ENCODE measurements around the gene KDM2B. TPM values are rescaled to one million over a fixed set of nuclear protein-coding genes. Genes with fewer than 3 reads are reported as not detected.

KDM2B gene
- polyA plus RNA-seq, 3 donors from 2014 or later, result 9.6 to 17.0 (median 10.4) TPM

GRCh38 chr12:121537814-121538698 lies 42.8 kb downstream of the KDM2B start:
- H3K27ac Mint-ChIP-seq, result peak overlapping the region; percentile 80 to 96 (median 90)
- peaks cover 0 to 13% (median 7%) of the 10 kb centered on the region in 3 donors for H3K36me3 Mint-ChIP-seq
- H3K4me1 Mint-ChIP-seq, result peaks cover 38 to 39% of the 10 kb centered on the region in 2 donors
- H3K27me3 Mint-ChIP-seq (ENCODE audit: low read depth in 3 of 3), result peaks cover 4 to 12% (median 8%) of the 10 kb centered on the region in 3 donors
- DNase-seq, result peak; percentile 64 to 67 (median 66)
- no peaks in the 10 kb centered on the region for H3K9me3 Mint-ChIP-seq
- peak overlapping the region; percentile 85 to 95 (median 89) for H3K4me3 Mint-ChIP-seq

- Mint-ChIP-seq H3K4me1 (peaks cover 39 to 40% of the 10 kb centered on the region in 2 donors), H3K4me3 (peak overlapping the region; percentile 78 to 84 (median 82)), H3K27me3 (ENCODE audit: low read depth in 3 of 3) (peaks cover 4 to 13% (median 8%) of the 10 kb centered on the region in 3 donors), H3K27ac (peak overlapping the region; percentile 39 to 96 (median 86)), H3K9me3 (no peaks in the 10 kb centered on the region), H3K36me3 (peaks cover 0 to 13% (median 7%) of the 10 kb centered on the region in 3 donors)
- DNase-seq, result peak; percentile 78 to 82 (median 80)
Measured at GRCh38 chr12:121536899-121537813, 43.7 kb downstream of the KDM2B start.

DNA sequence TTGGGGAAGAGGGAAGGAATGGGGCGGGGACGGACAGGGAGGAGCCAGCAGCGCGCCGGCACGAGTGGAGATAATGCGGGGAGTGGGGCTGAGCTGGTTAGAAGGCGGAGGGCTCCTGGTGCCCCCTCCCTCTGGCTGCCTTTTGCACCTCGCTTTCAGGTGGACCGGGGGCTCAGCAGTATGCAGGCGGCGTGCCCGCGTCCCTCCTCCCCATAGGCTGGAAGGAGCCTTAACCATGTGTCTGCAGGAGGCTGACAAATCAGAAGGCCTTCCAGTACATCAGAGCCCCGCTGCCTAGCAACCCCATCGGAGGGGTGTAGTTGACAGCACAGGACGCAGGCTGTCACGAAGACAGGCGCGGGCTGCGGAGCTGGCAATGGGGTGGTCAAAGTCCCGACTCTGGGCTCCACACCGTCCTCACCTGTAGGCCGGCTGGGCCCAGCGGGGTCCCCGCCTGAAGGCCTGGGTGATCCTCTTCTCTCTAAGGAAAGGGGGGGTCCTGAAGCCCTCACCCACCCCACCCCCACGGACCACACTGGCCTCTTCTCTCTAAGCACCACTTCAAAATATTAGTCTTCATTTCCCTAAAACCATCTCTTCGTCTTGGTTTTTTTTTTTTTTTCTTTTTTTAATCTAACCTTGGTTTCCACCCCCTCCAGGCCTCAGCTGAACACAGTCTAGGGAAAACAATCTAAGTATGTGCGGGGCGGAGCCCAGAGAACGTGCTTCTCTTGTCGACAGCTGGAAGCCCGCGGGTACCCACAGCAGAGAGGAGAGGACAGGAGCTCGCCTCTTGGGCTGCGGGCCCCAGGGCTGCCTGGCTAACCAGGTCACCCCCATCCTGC lies 44.5 kb downstream of the KDM2B start:
- H3K9me3 Mint-ChIP-seq, result no peaks in the 10 kb centered on the region
- H3K27ac Mint-ChIP-seq, result peak overlapping the region; percentile 60 to 96 (median 86)
- peaks cover 0 to 7% (median 7%) of the 10 kb centered on the region in 3 donors for H3K36me3 Mint-ChIP-seq
- peak overlapping the region; percentile 78 to 84 (median 82) for H3K4me3 Mint-ChIP-seq
- peak; percentile 33 to 53 (median 43) for DNase-seq
- H3K27me3 Mint-ChIP-seq (ENCODE audit: low read depth in 3 of 3), result peaks cover 4 to 13% (median 8%) of the 10 kb centered on the region in 3 donors
- peaks cover 45 to 47% of the 10 kb centered on the region in 2 donors for H3K4me1 Mint-ChIP-seq

DNA sequence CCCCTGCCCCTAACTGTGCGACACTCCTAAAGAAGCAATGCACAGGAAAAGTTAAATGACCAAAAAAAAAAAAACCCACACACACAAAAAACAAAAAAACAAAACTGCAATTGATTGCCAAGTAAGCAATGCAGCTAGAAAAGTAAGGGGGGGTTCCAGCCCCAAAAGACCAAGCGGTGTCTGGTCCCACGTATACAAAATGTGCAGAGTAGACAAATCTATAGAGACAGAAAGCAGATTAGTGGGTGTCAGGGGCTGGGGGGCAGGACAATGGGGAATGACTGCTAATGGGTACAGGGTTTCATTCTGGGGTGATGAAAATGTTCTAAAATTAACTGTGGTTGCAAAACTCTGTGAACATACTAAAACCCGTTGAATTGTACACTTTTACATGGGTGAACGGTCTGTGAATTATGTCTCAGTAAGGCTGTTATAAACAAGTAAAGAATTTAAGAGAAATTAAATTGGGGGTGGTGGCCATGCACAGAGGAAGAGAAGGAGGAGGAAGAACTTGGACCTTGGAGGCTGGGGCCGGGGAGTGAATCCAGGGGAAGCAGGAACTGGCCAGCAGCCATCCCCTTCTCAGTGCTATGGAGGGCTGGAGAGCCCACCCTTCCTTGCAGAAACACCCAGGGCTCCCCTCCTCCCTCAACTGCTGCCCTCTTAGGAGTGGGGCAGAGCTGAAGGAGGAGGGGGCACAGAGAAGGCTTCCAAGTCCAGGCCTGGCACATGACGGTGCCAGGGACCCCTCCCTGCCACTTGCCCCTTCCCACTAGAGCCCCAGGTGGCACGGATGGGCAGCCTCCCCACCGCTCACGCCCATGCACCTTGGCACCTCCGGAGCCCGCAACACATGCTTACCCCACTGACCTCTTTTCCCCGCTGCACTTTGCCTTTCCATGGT lies 45.4 kb downstream of the KDM2B start:
- peak overlapping the region; percentile 81 to 96 (median 90) for H3K27ac Mint-ChIP-seq
- H3K4me3 Mint-ChIP-seq, result peak overlapping the region; percentile 29 to 82 (median 50)
- H3K36me3 Mint-ChIP-seq, result peaks cover 4 to 7% (median 7%) of the 10 kb centered on the region in 3 donors
- no peaks in the 10 kb centered on the region for H3K9me3 Mint-ChIP-seq
- no peak for DNase-seq
- H3K27me3 Mint-ChIP-seq (ENCODE audit: low read depth in 3 of 3), result peaks cover 6 to 13% (median 8%) of the 10 kb centered on the region in 3 donors
- H3K4me1 Mint-ChIP-seq, result peaks cover 54 to 55% of the 10 kb centered on the region in 2 donors

DNA sequence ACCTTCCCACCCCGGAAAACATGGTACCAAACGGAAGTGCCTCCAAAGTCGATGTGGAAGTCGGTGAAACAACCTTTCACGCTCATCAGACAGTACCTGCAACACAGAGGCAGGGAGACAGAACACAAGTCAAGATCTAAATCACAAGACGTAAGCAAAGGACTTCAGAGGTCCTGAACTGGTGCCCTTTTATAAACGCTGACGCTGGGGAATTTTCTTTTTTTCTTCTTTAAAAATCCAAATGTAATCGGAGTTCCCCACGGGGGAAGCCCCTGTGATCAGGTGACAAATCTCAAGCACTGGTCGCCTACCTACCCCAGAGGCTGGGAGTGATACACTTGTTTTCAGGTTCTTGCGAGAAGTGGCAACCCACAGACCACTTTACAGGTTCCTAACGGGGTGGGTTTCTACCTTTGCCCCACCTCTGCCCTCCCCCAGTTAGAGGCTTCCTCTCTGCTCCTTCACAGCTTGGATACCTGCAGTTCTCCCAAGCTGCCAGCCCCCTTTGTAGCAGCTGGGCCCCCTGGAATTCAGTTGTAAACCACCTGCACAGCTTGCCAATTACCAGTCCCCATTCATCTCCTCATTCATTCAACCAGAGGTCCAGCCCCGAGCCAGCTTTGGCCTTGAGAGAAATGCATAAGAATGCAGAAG lies 46.2 kb downstream of the KDM2B start:
- Mint-ChIP-seq H3K9me3 (no peaks in the 10 kb centered on the region), H3K27me3 (ENCODE audit: low read depth in 3 of 3) (peaks cover 6 to 13% (median 8%) of the 10 kb centered on the region in 3 donors), H3K4me3 (peak overlapping the region in 3 of 5 donors; percentile 14 to 30 (median 25)), H3K36me3 (peaks cover 5 to 7% (median 7%) of the 10 kb centered on the region in 3 donors), H3K4me1 (peaks cover 57 to 58% of the 10 kb centered on the region in 2 donors), H3K27ac (peak overlapping the region; percentile 81 to 93 (median 88))
- DNase-seq, result peak; percentile 48 to 62 (median 57)

GRCh38 chr12:121533394-121534090 lies 47.3 kb downstream of the KDM2B start:
- peaks cover 6 to 11% (median 6%) of the 10 kb centered on the region in 3 donors for H3K27me3 Mint-ChIP-seq (ENCODE audit: low read depth in 3 of 3)
- H3K4me3 Mint-ChIP-seq, result no peak overlapping the region
- DNase-seq, result no peak
- H3K27ac Mint-ChIP-seq, result peak overlapping the region in 5 of 6 donors; percentile 39 to 79 (median 60)
- peaks cover 61 to 65% of the 10 kb centered on the region in 2 donors for H3K4me1 Mint-ChIP-seq
- no peaks in the 10 kb centered on the region for H3K9me3 Mint-ChIP-seq
- H3K36me3 Mint-ChIP-seq, result peaks cover 5 to 7% (median 7%) of the 10 kb centered on the region in 3 donors

GRCh38 chr12:121532503-121533393 lies 48.1 kb downstream of the KDM2B start:
- peaks cover 4 to 6% (median 6%) of the 10 kb centered on the region in 3 donors for H3K27me3 Mint-ChIP-seq (ENCODE audit: low read depth in 3 of 3)
- peaks cover 57 to 60% of the 10 kb centered on the region in 2 donors for H3K4me1 Mint-ChIP-seq
- H3K36me3 Mint-ChIP-seq, result peaks cover 5 to 7% (median 7%) of the 10 kb centered on the region in 3 donors
- H3K9me3 Mint-ChIP-seq, result no peaks in the 10 kb centered on the region
- peak overlapping the region; percentile 68 to 92 (median 81) for H3K27ac Mint-ChIP-seq
- no peak for DNase-seq
- no peak overlapping the region for H3K4me3 Mint-ChIP-seq

GRCh38 chr12:121531356-121531750 lies 49.5 kb downstream of the KDM2B start:
- peaks cover 51 to 52% of the 10 kb centered on the region in 2 donors for H3K4me1 Mint-ChIP-seq

DNA sequence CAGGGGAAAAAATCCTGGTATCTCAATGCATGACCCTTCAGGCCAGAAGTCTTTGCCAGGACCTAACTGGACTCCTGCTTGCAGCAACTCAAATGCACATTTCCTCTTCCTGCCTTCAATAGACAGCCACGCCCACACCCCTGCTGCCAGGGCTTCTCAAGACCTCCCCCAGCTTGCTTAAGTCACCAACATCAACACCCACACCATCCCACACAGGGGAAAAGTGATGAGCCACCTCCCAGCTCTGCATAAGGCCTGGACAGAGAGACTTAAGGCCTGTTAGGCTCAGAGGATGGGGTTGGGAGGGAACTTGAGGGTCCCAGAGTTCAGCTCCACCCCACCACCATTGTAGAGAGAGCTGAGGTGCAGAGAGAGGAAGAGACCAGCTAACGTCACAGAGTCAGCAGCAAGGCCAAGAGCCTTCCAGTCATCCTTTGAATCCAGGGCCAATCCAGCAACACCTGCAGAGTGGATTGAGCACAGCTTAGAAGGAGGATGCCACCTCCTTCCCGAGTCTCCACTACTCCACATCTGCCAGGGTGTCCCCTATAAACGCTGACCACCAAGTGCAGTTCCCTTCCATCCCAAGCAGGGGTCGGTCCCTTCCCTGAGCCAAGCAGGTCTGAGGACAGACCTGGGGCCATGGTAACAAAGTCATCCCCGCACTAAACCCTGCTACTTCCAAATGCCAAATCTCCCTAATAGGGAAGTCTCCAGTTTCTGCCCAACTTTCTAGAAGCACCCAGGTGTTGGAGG lies 50.0 kb downstream of the KDM2B start:
- peak; percentile 75 to 78 (median 77) for DNase-seq
- Mint-ChIP-seq H3K9me3 (no peaks in the 10 kb centered on the region), H3K27ac (peak overlapping the region; percentile 88 to 96 (median 90)), H3K36me3 (peaks cover 5 to 7% (median 7%) of the 10 kb centered on the region in 3 donors), H3K27me3 (ENCODE audit: low read depth in 3 of 3) (peaks cover 2 to 3% (median 2%) of the 10 kb centered on the region in 3 donors), H3K4me1 (peaks cover 45 to 47% of the 10 kb centered on the region in 2 donors), H3K4me3 (peak overlapping the region; percentile 36 to 71 (median 66))

More at GRCh38 chr12:121531356-121531750, 49.5 kb downstream of the KDM2B start:
- H3K9me3 Mint-ChIP-seq, result no peaks in the 10 kb centered on the region
- H3K4me3 Mint-ChIP-seq, result peak overlapping the region; percentile 12 to 69 (median 60)
- peaks cover 2 to 3% (median 3%) of the 10 kb centered on the region in 3 donors for H3K27me3 Mint-ChIP-seq (ENCODE audit: low read depth in 3 of 3)
- H3K36me3 Mint-ChIP-seq, result peaks cover 5 to 7% (median 7%) of the 10 kb centered on the region in 3 donors
- DNase-seq, result no peak
- H3K27ac Mint-ChIP-seq, result peak overlapping the region; percentile 88 to 96 (median 90)

All from immature natural killer cell (primary cell).